ENCODE measurements around the gene CDC40. TPM values are rescaled to one million over a fixed set of nuclear protein-coding genes. Genes with fewer than 3 reads are reported as not detected.
"Not testable (repeated sequence)": the region's sequence is repeated elsewhere in the genome, so short reads cannot be mapped to it uniquely, and the experiment has no call there.

The CDC40 gene
- total RNA-seq, 3 donors from 2014 or later: 17.8 to 27.4 (median 20.3) TPM

GRCh38 chr6:110233770-110234374 lies 53.6 kb downstream of the CDC40 start:
- no peak overlapping the region for H3K4me3 ChIP-seq
- H3K27ac ChIP-seq: no peak overlapping the region
- TF ChIP-seq POLR2AphosphoS5 (IDR thresholded peaks at IDR 0.05) (no peak), POLR2A (IDR thresholded peaks at IDR 0.05) (no peak), CTCF (IDR thresholded peaks at IDR 0.05) (no peak)
- no peaks in the 10 kb centered on the region for H3K9me3 ChIP-seq
- no peak for DNase-seq (ENCODE audit: low spot score in 2 of 2)
- no peaks in the 10 kb centered on the region for H3K4me1 ChIP-seq
- no peaks in the 10 kb centered on the region for H3K27me3 ChIP-seq
- H3K36me3 ChIP-seq: no peaks in the 10 kb centered on the region
- intact Hi-C loops (cut with DNase I; ENCODE audit: low total_unique reads): loop anchor here (10.0 kb wide), 1 partner anchor 451 kb away; no protein-coding TSS in a partner anchor

GRCh38 chr6:110236007-110236406 lies 55.8 kb downstream of the CDC40 start:
- H3K4me3 ChIP-seq; DNase-seq (ENCODE audit: low spot score in 2 of 2); H3K4me1 ChIP-seq; H3K27ac ChIP-seq; H3K27me3 ChIP-seq; H3K9me3 ChIP-seq; H3K36me3 ChIP-seq: not testable (repeated sequence)
- intact Hi-C loops (cut with DNase I; ENCODE audit: low total_unique reads): loop anchor here (10.0 kb wide), 1 partner anchor 449 kb away; no protein-coding TSS in a partner anchor

- intact Hi-C loops (cut with DNase I; ENCODE audit: low total_unique reads): loop anchor here (10.0 kb wide), 1 partner anchor 445 kb away; no protein-coding TSS in a partner anchor
- TF ChIP-seq POLR2A (IDR thresholded peaks at IDR 0.05): no peak
- no peak for TF ChIP-seq POLR2AphosphoS5 (IDR thresholded peaks at IDR 0.05)
- no peak for TF ChIP-seq CTCF (IDR thresholded peaks at IDR 0.05)
Measured at GRCh38 chr6:110239526-110240274, 59.5 kb downstream of the CDC40 start.

GRCh38 chr6:110244621-110245020 lies 64.4 kb downstream of the CDC40 start:
- H3K36me3 ChIP-seq; H3K9me3 ChIP-seq; H3K4me1 ChIP-seq; DNase-seq (ENCODE audit: low spot score in 2 of 2); H3K27me3 ChIP-seq; H3K4me3 ChIP-seq; H3K27ac ChIP-seq; intact Hi-C loops (cut with DNase I; ENCODE audit: low total_unique reads): not testable (repeated sequence)

More at GRCh38 chr6:110239526-110240274, 59.5 kb downstream of the CDC40 start:
- Histone ChIP-seq H3K36me3 (no peaks in the 10 kb centered on the region), H3K27ac (no peak overlapping the region), H3K4me1 (no peaks in the 10 kb centered on the region), H3K4me3 (no peak overlapping the region), H3K27me3 (no peaks in the 10 kb centered on the region), H3K9me3 (no peaks in the 10 kb centered on the region)
- DNase-seq (ENCODE audit: low spot score in 2 of 2): no peak

GRCh38 chr6:110246378-110246777 lies 66.2 kb downstream of the CDC40 start:
- intact Hi-C loops (cut with DNase I; ENCODE audit: low total_unique reads): no loop called here
- no peaks in the 10 kb centered on the region for H3K9me3 ChIP-seq
- TF ChIP-seq CTCF (IDR thresholded peaks at IDR 0.05): no peak
- no peak for TF ChIP-seq POLR2AphosphoS5 (IDR thresholded peaks at IDR 0.05)
- TF ChIP-seq POLR2A (IDR thresholded peaks at IDR 0.05): no peak
- H3K4me1 ChIP-seq: no peaks in the 10 kb centered on the region
- H3K27me3 ChIP-seq: no peaks in the 10 kb centered on the region
- no peak for DNase-seq (ENCODE audit: low spot score in 2 of 2)
- no peak overlapping the region for H3K4me3 ChIP-seq
- no peak overlapping the region for H3K27ac ChIP-seq
- H3K36me3 ChIP-seq: no peaks in the 10 kb centered on the region

GRCh38 chr6:110246900-110247546 lies 66.8 kb downstream of the CDC40 start:
- H3K9me3 ChIP-seq: no peaks in the 10 kb centered on the region
- TF ChIP-seq CTCF (IDR thresholded peaks at IDR 0.05) (no peak), POLR2A (IDR thresholded peaks at IDR 0.05) (no peak), POLR2AphosphoS5 (IDR thresholded peaks at IDR 0.05) (no peak)
- intact Hi-C loops (cut with DNase I; ENCODE audit: low total_unique reads): no loop called here
- no peaks in the 10 kb centered on the region for H3K36me3 ChIP-seq
- no peaks in the 10 kb centered on the region for H3K4me1 ChIP-seq
- no peak overlapping the region for H3K4me3 ChIP-seq
- H3K27ac ChIP-seq: no peak overlapping the region
- no peaks in the 10 kb centered on the region for H3K27me3 ChIP-seq
- no peak for DNase-seq (ENCODE audit: low spot score in 2 of 2)
